HG03175 (cell line): ENCODE results near the gene GFOD1.

Source experiments
- ATAC-seq: cut with Tn5 transposase; IDR thresholded peaks from one replicate; pipeline ENCODE4 v1.9.1; 2021; ENCODE audit warnings: mild to moderate bottlenecking, moderate library complexity; ENCODE audit not compliant: unreplicated experiment

GFOD1 gene, protein sequence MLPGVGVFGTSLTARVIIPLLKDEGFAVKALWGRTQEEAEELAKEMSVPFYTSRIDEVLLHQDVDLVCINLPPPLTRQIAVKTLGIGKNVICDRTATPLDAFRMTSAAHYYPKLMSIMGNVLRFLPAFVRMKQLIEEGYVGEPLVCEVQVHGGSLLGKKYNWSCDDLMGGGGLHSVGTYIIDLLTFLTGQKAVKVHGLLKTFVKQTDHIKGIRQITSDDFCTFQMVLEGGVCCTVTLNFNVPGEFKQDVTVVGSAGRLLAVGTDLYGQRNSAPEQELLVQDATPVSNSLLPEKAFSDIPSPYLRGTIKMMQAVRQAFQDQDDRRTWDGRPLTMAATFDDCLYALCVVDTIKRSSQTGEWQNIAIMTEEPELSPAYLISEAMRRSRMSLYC

GRCh38 chr6:13487122-13488014 lies at the start of gene GFOD1:
Gene GFOD1, minus strand, starts transcription at chr6:13487600. Its CDS starts 710 bp downstream, at chr6:13486890.
- peak; percentile 78 for ATAC-seq

GRCh38 chr6:13536796-13537526 lies 49.6 kb upstream of the GFOD1 start:
- no peak for ATAC-seq

DNA sequence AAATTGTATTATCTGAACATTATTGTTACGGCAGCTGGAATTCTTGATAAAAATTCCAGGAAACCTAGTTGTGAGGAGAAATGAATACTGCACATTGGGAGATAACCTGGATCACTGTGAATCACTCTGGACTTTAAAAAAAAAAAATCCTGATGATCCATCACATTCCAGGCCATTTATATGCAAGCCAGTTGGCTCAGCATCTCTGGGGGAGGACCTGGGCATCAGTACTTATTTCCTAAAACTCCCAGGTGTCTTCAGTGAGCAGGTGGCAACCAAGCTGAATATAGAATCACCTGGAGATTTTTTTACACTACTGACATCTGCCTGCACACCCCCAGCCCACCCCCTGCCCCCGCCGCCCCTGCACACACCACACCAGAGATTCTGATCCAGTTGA lies 47.9 kb upstream of the GFOD1 start:
- no peak for ATAC-seq

GRCh38 chr6:13534536-13534935 lies 47.1 kb upstream of the GFOD1 start:
- ATAC-seq, result no peak

DNA sequence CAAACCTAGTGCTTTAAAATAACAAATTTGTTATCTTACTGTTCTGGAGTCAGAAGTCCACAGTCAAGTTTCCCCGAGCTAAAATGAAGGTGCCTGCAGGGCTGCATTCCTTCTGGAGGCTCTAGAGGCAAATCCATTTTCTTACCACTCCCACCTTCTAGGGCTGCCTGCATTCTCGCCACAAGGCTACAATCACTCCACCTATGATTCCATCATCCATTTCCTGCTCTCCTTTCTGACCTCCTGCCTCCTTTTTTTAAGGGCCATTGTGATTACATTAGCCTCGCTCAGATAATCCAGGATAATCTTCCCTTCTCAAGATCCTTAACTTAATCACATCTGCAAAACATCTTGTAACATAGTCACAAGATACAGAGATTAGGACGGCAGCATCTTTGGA lies 44.6 kb upstream of the GFOD1 start:
- no peak for ATAC-seq

DNA sequence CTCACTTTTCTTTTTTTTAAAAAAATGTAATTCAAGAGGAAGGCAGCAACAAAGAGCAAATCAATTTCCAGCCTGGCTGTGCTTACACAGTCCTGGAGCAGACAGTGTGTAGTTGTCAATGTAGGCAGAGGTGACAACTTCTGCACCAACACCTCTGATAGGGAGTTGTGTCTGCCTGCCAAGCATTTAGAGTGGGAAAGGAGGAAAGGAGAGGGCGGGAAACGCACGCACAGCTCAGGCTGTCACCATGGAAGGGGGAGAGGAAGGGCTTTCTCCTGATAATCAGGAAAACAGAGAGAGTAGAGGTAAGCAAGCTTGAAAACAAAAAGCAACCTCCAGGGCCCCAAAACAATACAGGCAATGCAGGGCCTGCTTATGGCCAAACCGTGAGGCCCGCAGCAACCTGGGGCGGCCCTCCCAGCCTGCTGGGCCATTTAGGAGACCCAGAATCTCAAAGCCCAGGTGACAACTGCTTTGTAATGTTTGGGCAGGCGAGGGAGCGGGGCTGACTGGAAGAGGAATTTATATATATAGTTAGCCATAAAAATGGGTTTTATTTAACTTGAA lies 41.5 kb upstream of the GFOD1 start:
- no peak for ATAC-seq

GRCh38 chr6:13528232-13528631 lies 40.8 kb upstream of the GFOD1 start:
- ATAC-seq, result no peak

GRCh38 chr6:13527671-13528056 lies 40.3 kb upstream of the GFOD1 start:
- ATAC-seq, result no peak

GRCh38 chr6:13526727-13527670 lies 39.6 kb upstream of the GFOD1 start:
- peak; percentile 80 for ATAC-seq

- no peak for ATAC-seq
Observed at GRCh38 chr6:13526357-13526726, 38.9 kb upstream of the GFOD1 start.

GRCh38 chr6:13524801-13525508 lies 37.6 kb upstream of the GFOD1 start:
- ATAC-seq, result no peak

DNA sequence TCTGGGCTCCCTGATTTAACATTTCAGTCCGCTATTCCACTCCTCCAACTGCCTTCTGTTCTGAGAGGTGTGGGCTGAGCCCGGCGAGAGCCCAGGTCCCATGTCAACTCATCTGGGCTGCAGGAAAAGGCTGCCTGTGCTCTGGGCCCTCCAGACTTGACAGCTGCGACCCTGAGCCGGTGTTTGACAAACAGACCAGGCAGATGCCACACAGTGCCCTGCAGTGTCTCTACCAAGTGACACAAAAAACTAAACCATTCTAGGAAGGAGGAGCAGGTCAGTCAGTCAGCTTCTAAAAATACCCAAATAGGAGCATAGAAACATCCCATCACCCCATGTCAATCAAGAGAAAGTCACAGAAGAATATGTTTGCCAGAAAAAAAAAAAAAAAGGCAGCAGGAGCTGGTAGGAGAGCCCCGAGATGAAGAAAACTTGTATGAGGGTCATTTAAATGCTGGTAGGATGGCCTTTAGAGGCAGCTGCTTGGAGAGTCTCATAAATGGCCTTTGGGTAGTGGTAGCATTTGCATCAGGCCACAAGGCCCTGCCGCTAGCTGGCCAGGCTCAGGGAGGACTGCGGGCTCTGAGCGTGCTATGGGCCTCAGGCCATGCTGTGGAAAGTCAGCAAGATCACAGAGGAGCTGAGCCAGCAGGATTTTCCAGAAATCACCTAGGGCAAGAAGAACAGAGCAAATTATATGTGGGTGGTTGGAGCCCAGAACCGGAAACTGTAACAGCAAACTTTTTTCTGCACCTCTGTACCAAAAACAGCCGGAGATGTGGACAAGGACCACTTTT lies 36.6 kb upstream of the GFOD1 start:
- ATAC-seq, result no peak

DNA sequence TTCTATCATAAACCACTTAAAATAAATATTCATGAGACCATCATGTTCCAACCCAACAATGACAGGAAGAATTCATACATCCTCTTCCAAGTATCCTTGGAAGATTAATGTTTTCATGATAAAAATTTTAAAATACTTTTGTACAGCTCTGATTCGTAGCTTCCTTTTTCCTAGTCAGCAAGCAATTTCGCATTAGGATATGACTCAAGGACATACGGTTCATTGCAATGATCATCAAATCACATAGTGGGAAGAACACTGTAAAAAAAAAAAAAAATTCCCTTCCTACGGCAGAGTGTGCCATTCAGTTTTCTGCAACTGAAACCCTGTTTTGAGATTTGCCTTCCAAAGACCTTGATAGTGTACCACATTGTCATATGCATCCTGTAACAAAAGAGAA lies 35.3 kb upstream of the GFOD1 start:
- no peak for ATAC-seq

DNA sequence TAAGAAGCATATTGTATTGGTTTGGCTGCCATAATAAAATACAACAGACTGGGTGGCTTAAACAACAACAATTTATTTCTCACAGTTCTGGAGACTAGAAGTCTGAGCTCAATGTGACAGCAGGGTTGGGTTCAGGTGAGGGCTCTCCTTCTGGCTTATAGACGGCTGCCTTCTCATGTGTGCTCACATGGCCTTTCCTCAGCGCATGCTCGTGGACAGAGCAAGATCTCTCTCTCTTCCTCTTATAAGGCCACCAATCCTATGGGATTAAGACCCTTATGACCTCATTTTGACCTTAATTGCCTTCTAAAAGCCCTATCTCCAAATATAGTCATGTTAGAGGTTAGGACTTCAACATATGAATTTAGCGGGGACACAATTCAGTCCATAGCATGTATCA lies 32.4 kb upstream of the GFOD1 start:
- ATAC-seq, result no peak

DNA sequence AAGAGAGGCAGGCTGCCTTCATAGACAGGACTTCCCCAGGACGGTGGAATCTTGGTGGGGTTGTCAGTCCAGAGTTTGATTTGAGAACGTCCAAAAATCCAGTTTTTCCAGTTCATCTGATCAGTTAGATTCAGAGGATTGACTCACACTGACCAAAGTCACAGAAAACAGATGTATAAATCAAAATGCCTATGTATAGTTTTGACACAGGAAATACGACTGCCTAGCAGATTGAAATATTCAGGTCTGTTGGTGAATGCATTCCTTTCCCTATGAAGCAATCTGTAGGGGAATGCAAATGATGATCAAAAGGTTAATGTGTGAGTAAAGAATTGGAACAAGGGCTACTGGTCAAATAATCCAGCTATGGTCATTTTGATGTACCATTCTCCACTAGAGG lies 29.7 kb upstream of the GFOD1 start:
- ATAC-seq, result no peak

DNA sequence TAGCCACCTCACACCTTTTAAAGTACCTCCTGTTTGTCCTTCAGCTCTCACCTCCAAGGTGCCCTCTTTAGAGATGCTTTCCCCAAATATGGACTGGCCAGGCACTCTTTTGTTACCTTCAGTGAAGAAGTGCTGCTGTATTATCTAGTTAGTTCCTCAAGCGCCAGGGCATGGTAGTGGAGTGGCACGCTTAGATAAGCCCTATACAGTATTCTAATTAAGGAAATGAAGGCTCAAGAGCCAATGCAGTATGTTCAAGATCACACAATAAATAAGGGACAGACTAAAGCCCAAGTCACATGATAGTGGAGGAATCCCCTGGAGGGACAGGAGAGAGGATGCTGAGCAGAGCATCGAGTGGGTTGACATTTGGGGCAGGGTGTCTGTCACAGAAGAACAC lies 28.5 kb upstream of the GFOD1 start:
- no peak for ATAC-seq

DNA sequence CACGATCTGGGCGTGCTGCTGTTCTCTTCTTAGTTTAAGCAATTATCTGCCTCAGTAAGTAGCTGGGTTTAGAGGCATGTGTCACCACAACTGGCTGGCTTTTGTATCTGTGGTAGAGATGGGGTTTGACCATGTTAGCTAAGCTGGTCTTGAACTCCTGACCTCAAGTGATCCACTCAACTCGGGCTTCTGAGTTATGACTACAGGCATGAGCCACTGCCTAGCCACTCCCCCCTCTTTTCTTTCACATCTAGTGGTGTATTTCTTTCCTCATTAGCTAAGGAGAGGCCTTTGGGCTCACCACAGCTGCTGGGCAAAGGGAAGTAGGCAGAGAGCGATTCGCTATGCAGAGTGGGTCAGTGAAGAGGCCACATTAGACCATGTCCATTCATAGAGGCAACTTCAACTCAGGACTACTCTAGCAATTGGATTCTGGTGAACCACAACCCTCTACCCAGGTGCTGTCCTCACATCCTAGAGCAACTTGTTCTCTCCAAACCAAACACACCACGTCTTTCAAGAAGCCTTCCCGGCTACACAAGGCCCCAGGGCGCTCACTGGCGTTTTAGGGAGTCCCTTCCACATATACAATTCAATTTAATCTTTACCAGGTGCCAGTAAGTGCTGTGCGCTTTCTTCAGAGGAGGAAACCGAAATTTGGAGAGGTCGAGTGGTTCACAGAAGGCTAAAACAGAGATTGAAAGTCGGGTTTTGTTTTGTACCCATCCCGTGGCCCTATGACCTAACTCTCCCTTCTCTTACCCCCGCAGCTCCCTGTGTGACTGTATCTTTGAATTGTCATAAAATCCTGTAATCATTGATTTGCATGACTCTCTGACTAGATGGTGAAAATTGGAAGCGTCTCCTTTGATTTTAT lies 26.5 kb upstream of the GFOD1 start:
- ATAC-seq, result no peak

GRCh38 chr6:13512900-13513299 lies 25.5 kb upstream of the GFOD1 start:
- ATAC-seq, result no peak
